SK-N-SH (cell line): Measurements from ENCODE around the gene CTSG. TPM values are rescaled to one million over a fixed set of nuclear protein-coding genes. Genes with fewer than 3 reads are reported as not detected.

Source experiments
- CTCF ChIA-PET: fragments of 300-600, 350-600 bp; formaldehyde crosslinking; extraction: SDS; loops from one replicate; lab custom pipeline; 2021; lab: Yijun Ruan, JAX
- POLR2A ChIA-PET: fragments of 350-600 bp; sonication (Branson Sonifier 250); formaldehyde crosslinking; extraction: SDS; loops from one replicate; lab custom pipeline; 2020; ENCODE audit warnings: antibody characterized with exemption, inconsistent platforms; lab: Yijun Ruan, JAX
- DNase-seq: peaks from one replicate; pipeline ENCODE4 v3.0.0; 2012
- H2AFZ ChIP-seq: fragments of 200-600 bp; sonication (generic); 2 replicates; pipeline ENCODE4 v1.8.1; 2016; ENCODE audit warnings: antibody characterized with exemption, mild to moderate bottlenecking, low read depth
- H3F3A ChIP-seq: fragments of 200-600 bp; sonication (generic); replicated peaks from 2 replicates; pipeline ENCODE3; 2016; ENCODE audit warnings: antibody characterized with exemption, mild to moderate bottlenecking; ENCODE audit not compliant: insufficient read depth
- H3K27ac ChIP-seq, 2 experiments: fragments of 200-500 bp in 1 of 2; fragments of 200-600 bp in 1 of 2; sonication (Bioruptor generic) in 1 of 2; sonication (generic), shearing (Covaris generic) in 1 of 2; 2 replicates each; pipeline versions ENCODE4 v1.5.1 to v1.6.1; 2014 to 2016; ENCODE audit warnings: low read depth in 2 of 2, inconsistent platforms in 1 of 2, low read length in 1 of 2, mild to moderate bottlenecking in 1 of 2, mixed read lengths in 1 of 2
- H3K27me3 ChIP-seq: fragments of 200-600 bp; sonication (generic), shearing (Covaris generic); 2 replicates; pipeline ENCODE4 v1.6.1; 2016; ENCODE audit warnings: mixed run types; ENCODE audit not compliant: insufficient read depth
- H3K36me3 ChIP-seq, 2 experiments: fragments of 200-500 bp in 1 of 2; fragments of 200-600 bp in 1 of 2; sonication (Bioruptor generic) in 1 of 2; sonication (generic) in 1 of 2; replicated peaks in 1 of 2; 2 replicates each; pipeline versions ENCODE3 to v1.5.1; 2014 to 2016; ENCODE audit warnings: low read length in 1 of 2, mild to moderate bottlenecking in 1 of 2; ENCODE audit not compliant: insufficient read depth in 2 of 2, control insufficient read depth in 1 of 2
- H3K4me1 ChIP-seq, 2 experiments: fragments of 200-500 bp in 1 of 2; fragments of 200-600 bp in 1 of 2; sonication (Bioruptor generic) in 1 of 2; sonication (generic), shearing (Covaris generic) in 1 of 2; 2 replicates each; pipeline versions ENCODE4 v1.5.1 to v1.6.1; 2014 to 2016; ENCODE audit warnings: low read depth in 1 of 2, low read length in 1 of 2, mixed run types in 1 of 2; ENCODE audit not compliant: insufficient read depth in 2 of 2, control insufficient read depth in 1 of 2
- H3K4me2 ChIP-seq: fragments of 200-600 bp; sonication (generic), shearing (Covaris generic); 2 replicates; pipeline ENCODE4 v1.6.1; 2017; ENCODE audit warnings: mixed run types
- H3K4me3 ChIP-seq, 2 experiments: fragments of 200-500 bp in 1 of 2; fragments of 200-600 bp in 1 of 2; sonication (Bioruptor generic) in 1 of 2; sonication (generic), shearing (Covaris generic) in 1 of 2; 2 replicates each; pipeline versions ENCODE4 v1.5.1 to v1.8.1; 2014 to 2016; ENCODE audit warnings: low read depth in 2 of 2, inconsistent platforms in 1 of 2, low read length in 1 of 2, mild to moderate bottlenecking in 1 of 2, mixed read lengths in 1 of 2, moderate library complexity in 1 of 2
- H3K79me2 ChIP-seq: fragments of 200-600 bp; sonication (generic); 2 replicates; pipeline ENCODE4 v1.8.1; 2017; ENCODE audit warnings: mild to moderate bottlenecking; ENCODE audit not compliant: insufficient read depth
- H3K9ac ChIP-seq: fragments of 200-600 bp; sonication (generic); 2 replicates; pipeline ENCODE4 v1.6.1; 2017; ENCODE audit warnings: mixed run types
- H3K9me2 ChIP-seq: fragments of 200-600 bp; sonication (generic); 2 replicates; pipeline ENCODE4 v1.6.1; 2017; ENCODE audit warnings: mixed run types
- H3K9me3 ChIP-seq: fragments of 200-600 bp; sonication (generic); 2 replicates; pipeline ENCODE4 v1.6.1; 2017; ENCODE audit warnings: mixed run types, mild to moderate bottlenecking, moderate library complexity
- H4K20me1 ChIP-seq: fragments of 200-600 bp; sonication (generic); 2 replicates; pipeline ENCODE4 v1.6.1; 2017; ENCODE audit warnings: mild to moderate bottlenecking, mixed run types; ENCODE audit not compliant: insufficient read depth
- CHD2 ChIP-seq: fragments of 150-350 bp; IDR thresholded peaks from 2 replicates; pipeline ENCODE4 v1.6.1; 2018; ENCODE audit warnings: low read length; ENCODE audit not compliant: partially characterized antibody
- EP300 ChIP-seq, 2 experiments: IDR thresholded peaks; 2 replicates each; pipeline versions ENCODE4 v1.4.0 to v1.6.1; 2012; ENCODE audit warnings: borderline replicate concordance in 1 of 2, low read depth in 1 of 2, low read length in 1 of 2
- GABPA ChIP-seq: IDR thresholded peaks from 2 replicates; pipeline ENCODE4 v1.4.0; 2012; ENCODE audit warnings: low read depth, mild to moderate bottlenecking
- GATA2 ChIP-seq: sonication (generic); formaldehyde crosslinking; IDR thresholded peaks from 2 replicates; pipeline ENCODE4 v1.5.0; 2020; ENCODE audit warnings: mild to moderate bottlenecking, missing genetic modification reagents
- MEF2A ChIP-seq: IDR thresholded peaks from 2 replicates; pipeline ENCODE4 v1.4.0; 2012; ENCODE audit warnings: low read depth, borderline replicate concordance
- NRF1 ChIP-seq: IDR thresholded peaks from 2 replicates; pipeline ENCODE4 v1.6.1; 2012; ENCODE audit warnings: low read depth, mild to moderate bottlenecking, low read length
- RCOR1 ChIP-seq: fragments of 150-350 bp; IDR thresholded peaks from 2 replicates; pipeline ENCODE4 v1.6.1; 2017; ENCODE audit warnings: antibody characterized with exemption, low read length
- SIN3A ChIP-seq: IDR thresholded peaks from 2 replicates; pipeline ENCODE4 v1.6.1; 2012; ENCODE audit warnings: low read depth, mild to moderate bottlenecking, low read length, moderate library complexity, borderline replicate concordance
- TAF1 ChIP-seq: IDR thresholded peaks from 2 replicates; pipeline ENCODE4 v1.6.1; 2012; ENCODE audit warnings: low read depth, mild to moderate bottlenecking, low read length, moderate library complexity, borderline replicate concordance
- TCF12 ChIP-seq: IDR thresholded peaks from 2 replicates; pipeline ENCODE4 v1.4.0; 2012
- TEAD4 ChIP-seq: IDR thresholded peaks from 2 replicates; pipeline ENCODE4 v1.4.0; 2012; ENCODE audit warnings: mild to moderate bottlenecking, borderline replicate concordance; ENCODE audit not compliant: insufficient read depth
- YY1 ChIP-seq: IDR thresholded peaks from 2 replicates; pipeline ENCODE4 v1.4.0; 2012; ENCODE audit warnings: low read depth, mild to moderate bottlenecking
- WGBS: methylation state at CpG from one replicate; pipeline ENCODE4 v1.1.6; 2017; ENCODE audit warnings: low lambda C conversion rate; 5-methylcytosine and 5-hydroxymethylcytosine counted together
- polyA plus RNA-seq, 3 experiments: library from polyadenylated mRNA; depleted of rRNA; stranded (reverse); fragments of >200 nt; gene quantifications; 2 replicates each; pipeline ENCODE4 v1.2.3, GENCODE V29; 2012
- TF ChIP-seq, protein P1 (sequence below): IDR thresholded peaks from 2 replicates; pipeline ENCODE4 v1.6.1; 2012; ENCODE audit warnings: mild to moderate bottlenecking, low read depth, low read length, moderate library complexity
- TF ChIP-seq, protein P2 (sequence below): IDR thresholded peaks from 2 replicates; pipeline ENCODE4 v1.4.0; 2012; ENCODE audit warnings: low read depth, borderline replicate concordance
- TF ChIP-seq, protein P3 (sequence below): fragments of 200-600 bp; sonication (generic); IDR thresholded peaks from 2 replicates; pipeline ENCODE4 v1.6.1; 2017; ENCODE audit warnings: antibody characterized with exemption, mild to moderate bottlenecking, moderate library complexity

CTSG gene
- polyA plus RNA-seq, 1 of the 3 experiments (the other 2 are of a cell fraction), result not detected

DNA sequence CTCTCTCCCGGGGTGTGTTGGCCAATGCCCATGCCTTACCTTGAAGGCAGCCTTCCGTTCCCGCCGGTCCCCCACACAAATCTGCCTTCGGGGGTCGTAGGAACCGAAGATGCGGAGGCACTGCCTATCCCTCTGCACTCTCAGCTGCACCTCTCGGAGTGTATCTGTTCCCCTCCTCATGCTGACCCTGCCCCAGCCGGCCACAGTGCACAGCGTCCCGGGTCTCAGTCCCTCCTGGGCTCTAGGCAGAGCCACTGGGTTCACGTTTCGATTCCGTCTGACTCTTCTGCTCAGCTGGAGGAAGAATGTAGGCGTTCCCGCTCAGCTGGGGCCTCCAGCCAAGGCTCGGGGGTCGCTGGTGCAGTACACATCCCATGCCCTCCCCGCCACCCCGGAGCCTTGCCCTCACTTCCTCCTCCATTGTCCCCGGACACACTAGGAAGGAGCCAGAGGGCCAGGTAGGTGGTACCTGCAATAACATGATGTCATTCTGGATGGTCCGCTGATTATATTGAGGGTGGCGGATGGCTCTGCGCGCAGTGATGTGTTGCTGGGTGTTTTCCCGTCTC is 1.8 kb downstream of the CTSG start (continued):
- TF ChIP-seq, protein P1, sequence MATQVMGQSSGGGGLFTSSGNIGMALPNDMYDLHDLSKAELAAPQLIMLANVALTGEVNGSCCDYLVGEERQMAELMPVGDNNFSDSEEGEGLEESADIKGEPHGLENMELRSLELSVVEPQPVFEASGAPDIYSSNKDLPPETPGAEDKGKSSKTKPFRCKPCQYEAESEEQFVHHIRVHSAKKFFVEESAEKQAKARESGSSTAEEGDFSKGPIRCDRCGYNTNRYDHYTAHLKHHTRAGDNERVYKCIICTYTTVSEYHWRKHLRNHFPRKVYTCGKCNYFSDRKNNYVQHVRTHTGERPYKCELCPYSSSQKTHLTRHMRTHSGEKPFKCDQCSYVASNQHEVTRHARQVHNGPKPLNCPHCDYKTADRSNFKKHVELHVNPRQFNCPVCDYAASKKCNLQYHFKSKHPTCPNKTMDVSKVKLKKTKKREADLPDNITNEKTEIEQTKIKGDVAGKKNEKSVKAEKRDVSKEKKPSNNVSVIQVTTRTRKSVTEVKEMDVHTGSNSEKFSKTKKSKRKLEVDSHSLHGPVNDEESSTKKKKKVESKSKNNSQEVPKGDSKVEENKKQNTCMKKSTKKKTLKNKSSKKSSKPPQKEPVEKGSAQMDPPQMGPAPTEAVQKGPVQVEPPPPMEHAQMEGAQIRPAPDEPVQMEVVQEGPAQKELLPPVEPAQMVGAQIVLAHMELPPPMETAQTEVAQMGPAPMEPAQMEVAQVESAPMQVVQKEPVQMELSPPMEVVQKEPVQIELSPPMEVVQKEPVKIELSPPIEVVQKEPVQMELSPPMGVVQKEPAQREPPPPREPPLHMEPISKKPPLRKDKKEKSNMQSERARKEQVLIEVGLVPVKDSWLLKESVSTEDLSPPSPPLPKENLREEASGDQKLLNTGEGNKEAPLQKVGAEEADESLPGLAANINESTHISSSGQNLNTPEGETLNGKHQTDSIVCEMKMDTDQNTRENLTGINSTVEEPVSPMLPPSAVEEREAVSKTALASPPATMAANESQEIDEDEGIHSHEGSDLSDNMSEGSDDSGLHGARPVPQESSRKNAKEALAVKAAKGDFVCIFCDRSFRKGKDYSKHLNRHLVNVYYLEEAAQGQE, result no peak
- TF ChIP-seq TCF12 (no peak), GABPA (no peak), SIN3A (no peak), TAF1 (no peak)

DNA sequence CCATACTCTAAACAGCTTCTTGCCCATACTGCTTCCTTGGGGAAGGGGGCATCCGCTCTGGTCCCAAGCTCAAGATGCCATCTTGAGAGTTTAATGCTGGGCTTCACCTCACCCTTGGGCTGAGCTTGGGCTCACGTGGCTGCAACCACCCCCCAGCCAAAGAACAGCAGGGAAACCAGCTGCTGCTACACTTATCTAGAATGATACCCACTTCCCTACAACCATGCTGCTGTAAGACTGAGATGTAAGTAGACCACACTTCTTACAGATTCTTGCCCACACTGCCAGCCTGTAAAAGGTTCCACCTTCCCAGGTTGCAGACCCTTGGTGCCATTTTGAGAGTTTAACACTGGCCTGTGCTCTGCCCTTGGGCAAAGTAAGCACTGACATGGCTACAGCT is 9.7 kb downstream of the CTSG start:
- Histone ChIP-seq H3F3A (no peaks in the 10 kb centered on the region), H3K9me2 (no peaks in the 10 kb centered on the region; the same call in 1 of the 2 replicates), H4K20me1 (no peaks in the 10 kb centered on the region), H2AFZ (no peak overlapping the region), H3K9me3 (no peaks in the 10 kb centered on the region), H3K27ac (no peak overlapping the region), H3K79me2 (no peaks in the 10 kb centered on the region), H3K4me3 (no peak overlapping the region), H3K27me3 (no peaks in the 10 kb centered on the region), H3K9ac (no peak overlapping the region), H3K36me3 (no peaks in the 10 kb centered on the region), H3K4me2 (no peak overlapping the region), H3K4me1 (no peaks in the 10 kb centered on the region)
- DNase-seq, result no peak
- WGBS, result no CpG with 5 or more reads among the region's 2 CpGs
- ChIA-PET POLR2A (no interaction called here), CTCF (interaction anchor here (1.2 kb wide), 1 partner anchor 39 kb away, joined by 4 read pairs; no protein-coding TSS in a partner anchor)
- no peak for TF ChIP-seq TAF1
- TF ChIP-seq EP300 (IDR thresholded peaks at IDR 0.05; ENCODE audit: borderline replicate concordance in 1 of 2, low read depth in 1 of 2, low read length in 1 of 2), result no peak
- no peak for TF ChIP-seq MEF2A
- no peak for TF ChIP-seq NRF1
- no peak for TF ChIP-seq TEAD4
- TF ChIP-seq TCF12, result no peak
- TF ChIP-seq GATA2 (CRISPR knock-in tag), result no peak
- TF ChIP-seq RCOR1, result no peak
- TF ChIP-seq, protein P2, sequence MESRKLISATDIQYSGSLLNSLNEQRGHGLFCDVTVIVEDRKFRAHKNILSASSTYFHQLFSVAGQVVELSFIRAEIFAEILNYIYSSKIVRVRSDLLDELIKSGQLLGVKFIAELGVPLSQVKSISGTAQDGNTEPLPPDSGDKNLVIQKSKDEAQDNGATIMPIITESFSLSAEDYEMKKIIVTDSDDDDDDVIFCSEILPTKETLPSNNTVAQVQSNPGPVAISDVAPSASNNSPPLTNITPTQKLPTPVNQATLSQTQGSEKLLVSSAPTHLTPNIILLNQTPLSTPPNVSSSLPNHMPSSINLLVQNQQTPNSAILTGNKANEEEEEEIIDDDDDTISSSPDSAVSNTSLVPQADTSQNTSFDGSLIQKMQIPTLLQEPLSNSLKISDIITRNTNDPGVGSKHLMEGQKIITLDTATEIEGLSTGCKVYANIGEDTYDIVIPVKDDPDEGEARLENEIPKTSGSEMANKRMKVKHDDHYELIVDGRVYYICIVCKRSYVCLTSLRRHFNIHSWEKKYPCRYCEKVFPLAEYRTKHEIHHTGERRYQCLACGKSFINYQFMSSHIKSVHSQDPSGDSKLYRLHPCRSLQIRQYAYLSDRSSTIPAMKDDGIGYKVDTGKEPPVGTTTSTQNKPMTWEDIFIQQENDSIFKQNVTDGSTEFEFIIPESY, result no peak
- TF ChIP-seq YY1, result no peak
- TF ChIP-seq, protein P1, result no peak
- TF ChIP-seq, protein P3, sequence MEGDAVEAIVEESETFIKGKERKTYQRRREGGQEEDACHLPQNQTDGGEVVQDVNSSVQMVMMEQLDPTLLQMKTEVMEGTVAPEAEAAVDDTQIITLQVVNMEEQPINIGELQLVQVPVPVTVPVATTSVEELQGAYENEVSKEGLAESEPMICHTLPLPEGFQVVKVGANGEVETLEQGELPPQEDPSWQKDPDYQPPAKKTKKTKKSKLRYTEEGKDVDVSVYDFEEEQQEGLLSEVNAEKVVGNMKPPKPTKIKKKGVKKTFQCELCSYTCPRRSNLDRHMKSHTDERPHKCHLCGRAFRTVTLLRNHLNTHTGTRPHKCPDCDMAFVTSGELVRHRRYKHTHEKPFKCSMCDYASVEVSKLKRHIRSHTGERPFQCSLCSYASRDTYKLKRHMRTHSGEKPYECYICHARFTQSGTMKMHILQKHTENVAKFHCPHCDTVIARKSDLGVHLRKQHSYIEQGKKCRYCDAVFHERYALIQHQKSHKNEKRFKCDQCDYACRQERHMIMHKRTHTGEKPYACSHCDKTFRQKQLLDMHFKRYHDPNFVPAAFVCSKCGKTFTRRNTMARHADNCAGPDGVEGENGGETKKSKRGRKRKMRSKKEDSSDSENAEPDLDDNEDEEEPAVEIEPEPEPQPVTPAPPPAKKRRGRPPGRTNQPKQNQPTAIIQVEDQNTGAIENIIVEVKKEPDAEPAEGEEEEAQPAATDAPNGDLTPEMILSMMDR, result no peak
- no peak for TF ChIP-seq CHD2
